ENCODE results near the gene XPA.
"Not testable (repeated sequence)": the region's sequence is repeated elsewhere in the genome, so short reads cannot be mapped to it uniquely, and the experiment has no call there.

Gene XPA

DNA sequence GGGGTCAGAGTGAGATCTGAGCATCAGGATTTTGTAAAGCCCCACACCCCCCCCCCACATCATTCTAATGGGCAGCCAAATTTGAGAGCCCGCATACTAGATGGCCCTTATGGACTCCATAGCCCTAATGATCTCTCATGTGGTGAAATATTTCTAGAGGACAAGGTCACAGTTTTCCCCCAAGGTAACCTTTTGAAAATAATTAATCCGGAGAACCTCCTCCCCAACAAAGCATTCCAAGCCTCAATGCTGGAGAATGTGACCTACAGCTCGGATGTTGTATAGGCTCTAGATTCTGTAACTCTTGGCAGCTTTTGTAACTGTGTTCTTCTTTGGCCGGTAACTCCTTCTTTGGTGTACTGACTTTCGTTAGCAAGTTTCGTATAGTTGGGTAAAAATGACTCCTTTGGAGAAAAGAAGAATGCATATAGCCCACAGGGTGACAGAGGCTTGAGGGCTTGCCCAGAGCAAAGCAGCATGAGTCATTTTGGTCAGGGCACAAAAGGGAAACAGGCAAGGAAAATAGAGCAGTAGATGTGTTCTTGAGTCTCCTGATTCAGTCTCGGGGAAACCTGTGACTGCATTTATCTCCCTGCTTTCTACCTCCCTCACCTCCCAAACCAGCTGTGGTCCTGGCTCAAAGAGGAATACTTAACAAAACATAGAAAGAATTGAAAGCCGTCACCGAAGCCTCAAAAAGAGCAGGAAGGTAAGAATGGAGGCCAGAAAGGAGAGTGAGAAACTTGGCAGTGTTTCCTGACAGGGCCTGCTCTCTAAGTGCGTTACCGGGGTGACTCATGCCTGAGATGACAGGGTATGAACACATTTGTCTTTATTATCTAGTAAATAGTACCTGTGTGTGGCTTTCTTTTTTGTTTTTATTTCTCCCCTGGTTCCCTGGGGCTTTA, 6.6 kb upstream of the XPA start:
- DNase-seq (peak; percentile 29), ATAC-seq (peak; percentile 80)

DNA sequence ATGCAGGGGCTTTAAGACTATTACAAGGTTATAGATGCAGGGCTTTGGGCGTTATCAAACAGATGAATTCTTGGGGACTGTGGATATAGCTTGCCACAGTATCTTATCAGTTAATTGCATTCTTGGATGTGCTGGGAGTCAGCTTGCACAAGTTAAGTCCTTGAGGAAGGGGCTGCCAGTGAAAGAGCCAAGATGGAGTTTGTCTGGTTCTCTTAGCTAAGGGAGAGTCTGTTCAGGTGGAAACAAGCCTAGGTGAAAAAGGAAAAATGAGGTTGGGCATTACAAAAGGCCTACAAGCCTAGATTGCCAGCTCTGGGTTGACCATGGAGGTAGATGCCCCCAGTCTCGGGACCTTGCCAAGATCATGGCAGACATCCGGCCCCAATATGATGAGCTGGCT, 2.7 kb upstream of the XPA start:
- DNase-seq, ATAC-seq: not testable (repeated sequence)

- not testable (repeated sequence) for DNase-seq, ATAC-seq
Observed at GRCh38 chr9:97699281-97699680, 2.1 kb upstream of the XPA start.

DNA sequence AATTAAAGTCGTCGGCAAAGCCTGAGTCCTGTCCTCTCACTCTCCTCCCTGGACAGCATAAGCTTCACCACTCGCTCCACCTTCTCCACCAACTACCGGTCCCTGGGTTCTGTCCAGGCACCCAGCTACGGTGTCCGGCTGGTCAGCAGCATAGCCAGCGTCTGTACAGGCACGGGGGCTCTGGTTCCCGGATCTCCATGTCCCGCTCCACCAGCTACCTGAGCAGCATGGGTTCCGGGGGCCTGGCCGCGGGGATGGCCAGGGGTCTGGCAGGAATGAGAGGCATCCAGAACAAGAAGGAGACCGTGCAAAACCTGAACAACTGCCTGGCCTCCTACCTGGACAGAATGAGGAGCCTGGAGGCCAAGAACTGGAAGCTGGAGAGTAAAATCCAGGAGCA, 1.7 kb upstream of the XPA start:
- ATAC-seq: no peak
- no peak for DNase-seq

- no peak for ATAC-seq
- no peak for DNase-seq
Observed at GRCh38 chr9:97697837-97698236, 697 bp upstream of the XPA start.

- ATAC-seq: peak; percentile 21
- no peak for DNase-seq
Observed at GRCh38 chr9:97695995-97696802, 941 bp downstream of the XPA start.

GRCh38 chr9:97695390-97695789, 1.8 kb downstream of the XPA start:
- DNase-seq (no peak), ATAC-seq (no peak)

DNA sequence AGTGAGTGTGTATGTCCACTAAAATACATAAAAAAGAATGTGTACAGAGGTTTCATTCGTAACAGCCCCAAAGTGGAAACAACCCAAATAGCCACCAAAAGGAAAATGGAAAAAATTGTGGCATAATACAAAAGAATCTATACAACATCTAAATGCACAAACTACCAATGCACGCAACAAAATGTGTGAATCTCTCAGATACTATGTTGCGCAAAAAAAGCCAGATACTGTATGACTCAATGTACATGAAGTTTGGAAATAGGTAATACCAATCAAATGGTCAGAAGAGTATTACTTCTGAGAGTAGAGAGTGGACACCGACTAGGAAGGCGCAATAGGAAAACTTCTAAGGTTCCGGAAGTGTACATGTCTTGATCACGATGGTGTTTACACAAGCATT, 2.4 kb downstream of the XPA start:
- ATAC-seq (no peak), DNase-seq (no peak)

GRCh38 chr9:97689401-97690180, 7.5 kb downstream of the XPA start:
- ATAC-seq: no peak

DNA sequence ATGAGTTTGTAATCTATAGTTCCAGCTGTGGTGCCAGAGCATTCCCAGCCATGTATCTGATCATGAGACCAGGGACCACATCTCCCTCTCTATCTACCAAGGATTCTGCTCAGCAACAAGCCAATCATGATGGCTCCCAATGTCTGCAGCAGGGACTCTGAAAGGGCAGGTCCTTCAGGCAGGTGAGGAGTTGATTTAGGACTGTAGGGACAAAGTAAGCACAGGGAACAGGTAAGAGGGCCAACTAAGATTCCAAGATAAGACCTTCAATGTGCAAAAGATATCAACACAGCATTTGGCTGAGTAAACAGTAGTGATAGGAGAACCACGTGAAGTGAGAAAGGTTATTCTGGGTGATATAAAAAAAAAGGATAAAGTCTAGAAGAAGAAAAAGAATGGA, 8.5 kb downstream of the XPA start:
- ATAC-seq (no peak), DNase-seq (no peak)

More at GRCh38 chr9:97689401-97690180, 7.5 kb downstream of the XPA start:
- no peak for DNase-seq

GRCh38 chr9:97682242-97682641, 14.9 kb downstream of the XPA start:
- no peak for ATAC-seq

GRCh38 chr9:97675655-97676054, 21.5 kb downstream of the XPA start:
- DNase-seq (no peak), ATAC-seq (peak; percentile 40)

More at GRCh38 chr9:97682242-97682641, 14.9 kb downstream of the XPA start:
- no peak for DNase-seq

DNA sequence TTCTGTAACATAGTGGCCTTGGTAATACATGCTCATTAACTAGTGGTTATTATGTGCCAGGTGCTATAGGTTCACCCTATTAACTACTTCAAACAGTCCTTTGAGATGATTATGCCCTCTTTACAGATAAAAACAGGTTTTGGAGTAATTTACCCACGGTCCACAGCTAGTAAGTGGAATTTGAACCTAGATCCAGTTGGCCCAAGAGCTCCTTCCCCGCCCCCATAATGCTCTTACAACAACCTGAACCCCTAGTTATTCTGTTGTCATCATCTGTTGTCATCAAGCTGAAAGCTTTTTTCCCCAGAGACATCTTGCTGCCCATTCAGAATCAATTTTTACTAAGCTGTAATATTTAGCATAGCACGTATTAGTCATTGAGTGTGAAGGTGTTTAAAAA, 23.2 kb downstream of the XPA start:
- no peak for ATAC-seq
- no peak for DNase-seq

- DNase-seq (no peak), ATAC-seq (no peak)
Observed at GRCh38 chr9:97672403-97672802, 24.7 kb downstream of the XPA start.

- ATAC-seq (no peak), DNase-seq (no peak)
Observed at GRCh38 chr9:97670586-97670985, 26.6 kb downstream of the XPA start.

GRCh38 chr9:97668485-97668884, 28.7 kb downstream of the XPA start:
- ATAC-seq (no peak), DNase-seq (peak; percentile 30)

DNA sequence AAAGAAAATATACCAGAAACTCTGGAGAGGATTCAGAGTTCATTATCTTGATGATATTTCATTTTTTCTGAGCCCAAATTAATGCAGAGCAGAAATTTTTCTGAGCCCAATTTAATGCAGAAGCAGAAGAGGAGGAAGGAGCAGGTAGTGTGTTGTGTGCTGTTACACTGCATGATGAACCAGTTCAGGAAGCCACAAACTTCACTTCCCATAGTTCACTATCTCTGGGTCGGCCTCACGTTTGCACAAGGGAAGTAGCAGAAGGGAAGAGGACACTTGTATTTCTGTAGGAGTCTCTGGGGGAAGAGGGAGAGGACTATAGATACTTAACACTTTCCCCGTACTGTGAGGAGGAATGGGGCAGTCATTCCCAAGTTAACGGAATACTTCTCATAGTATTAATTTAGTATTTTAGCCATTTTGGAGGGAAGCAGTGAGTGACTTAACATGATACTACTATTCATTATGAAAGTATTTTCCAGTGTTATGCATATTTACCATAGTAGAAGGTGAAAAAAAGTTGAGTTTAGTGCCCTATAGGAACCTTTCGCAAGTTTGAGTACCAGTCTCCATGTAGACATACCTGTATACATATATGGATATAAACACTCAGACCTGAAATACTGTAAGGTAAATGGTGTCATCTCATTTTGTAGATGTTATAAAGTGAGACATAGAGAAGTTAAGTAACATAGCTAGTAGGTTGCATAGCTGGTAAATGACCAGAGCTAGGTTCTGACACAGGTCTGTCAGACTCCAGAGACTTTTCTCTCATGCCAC, 30.0 kb downstream of the XPA start:
- ATAC-seq (no peak), DNase-seq (no peak)

DNA sequence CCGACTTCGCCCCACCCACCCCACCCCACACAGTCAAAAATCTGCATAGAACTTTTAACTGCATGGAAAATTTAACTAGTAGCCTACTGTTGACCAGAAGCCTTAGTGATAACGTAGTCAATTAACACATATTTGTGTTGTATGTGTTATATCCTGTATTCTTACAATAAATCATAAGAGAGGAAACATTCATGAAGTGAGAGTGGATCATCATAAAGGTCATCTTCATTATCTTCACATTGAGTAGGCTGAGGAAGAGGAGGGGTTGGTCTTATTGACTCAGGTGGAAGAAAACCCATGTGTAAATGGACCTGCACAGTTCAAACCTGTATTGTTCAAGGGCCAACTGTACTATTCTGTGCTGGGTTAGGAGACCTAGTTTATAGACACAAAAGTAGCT, 31.4 kb downstream of the XPA start:
- DNase-seq (no peak), ATAC-seq (peak; percentile 80)

DNA sequence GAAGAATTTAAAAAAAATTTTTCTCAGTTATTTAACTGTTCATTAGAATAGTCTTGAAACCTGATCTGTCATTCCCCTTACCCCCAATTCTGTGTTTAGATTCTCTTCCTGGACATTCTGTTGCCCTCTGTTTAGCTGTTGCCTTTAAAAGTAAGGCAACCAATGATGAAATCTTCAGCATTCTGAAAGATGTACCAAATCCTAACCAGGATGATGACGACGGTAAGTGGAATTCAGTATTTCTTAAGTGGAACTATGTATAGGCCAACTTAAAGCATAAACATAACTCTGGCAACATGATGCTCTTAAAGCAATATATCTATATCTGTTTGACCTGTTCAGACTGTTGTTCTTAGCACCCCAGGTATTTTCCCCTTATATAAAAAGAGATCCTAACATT, 36.3 kb downstream of the XPA start:
- DNase-seq (no peak), ATAC-seq (no peak)

DNA sequence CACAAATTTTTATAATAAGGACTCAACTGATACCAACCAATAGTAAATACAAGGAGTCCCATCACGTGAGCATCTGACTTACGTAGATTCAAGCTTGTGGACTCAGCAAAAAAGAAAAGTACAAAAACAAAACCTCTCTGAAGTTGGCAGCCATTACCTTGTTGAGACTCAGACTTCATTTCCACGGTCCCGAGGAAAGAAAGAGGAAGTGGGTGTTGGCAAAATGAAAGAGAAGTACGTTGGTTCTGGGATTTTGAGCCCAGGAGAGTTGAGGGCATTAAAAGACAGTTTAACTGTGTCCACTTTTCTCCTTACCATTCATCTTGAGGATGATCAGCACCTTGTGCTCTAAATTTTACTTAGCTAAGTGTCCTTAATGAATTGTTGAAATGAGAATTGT, 36.8 kb downstream of the XPA start:
- no peak for ATAC-seq
- DNase-seq: no peak

DNA sequence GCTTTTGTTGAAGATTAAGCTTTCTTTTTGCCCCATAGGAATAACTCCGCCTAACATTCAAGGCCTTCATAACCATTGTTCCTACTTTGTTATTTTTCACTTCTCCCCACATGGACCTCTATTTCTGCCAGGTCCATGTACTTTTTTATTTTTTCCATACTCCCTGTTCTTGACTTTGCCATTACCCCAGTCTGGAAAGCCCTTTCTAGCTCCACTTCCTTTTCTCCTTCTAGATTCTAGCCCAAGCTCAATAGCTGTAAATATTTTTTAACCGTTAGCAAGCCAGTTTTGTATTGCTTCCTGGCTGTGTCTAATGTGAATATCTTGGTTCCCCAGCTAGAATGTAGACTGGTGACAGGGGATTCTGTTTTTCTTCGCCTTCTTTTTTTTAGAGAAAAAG, 37.4 kb downstream of the XPA start:
- ATAC-seq: no peak
- no peak for DNase-seq

DNA sequence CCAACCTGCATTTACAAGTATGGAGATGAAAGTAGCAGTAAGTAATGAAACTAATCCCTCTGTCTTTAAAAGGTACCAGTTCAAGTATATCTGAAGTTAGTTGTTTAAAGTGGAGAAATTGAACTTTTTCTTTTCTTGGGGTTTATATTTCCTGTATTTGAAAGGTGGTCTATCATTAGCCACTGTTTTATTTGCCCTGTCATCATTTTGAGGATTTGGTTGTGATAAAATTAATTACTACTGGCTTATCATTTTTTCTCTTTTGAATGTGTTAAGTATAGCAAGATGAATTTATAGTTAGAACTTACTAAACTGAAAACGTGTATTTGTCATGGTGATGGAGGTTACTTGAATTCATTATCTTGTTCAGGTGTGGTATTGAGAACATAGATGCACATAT, 38.4 kb downstream of the XPA start:
- no peak for DNase-seq
- ATAC-seq: no peak

Measured in stimulated activated naive CD8-positive, alpha-beta T cell treated with anti-CD3 and anti-CD28 coated beads, Interleukin-15, Interleukin-2, amounts not matched to agents 100 U/mL and 50 U/mL, for 24 hours (primary cell).